DOHH2 (cell line): ENCODE results near the gene RANBP3.

Experiments
- H3F3A ChIP-seq: fragments of 200-600 bp; sonication (generic), shearing (Covaris generic); 2 replicates; pipeline ENCODE4 v1.6.0; 2016; ENCODE audit warnings: antibody characterized with exemption, mild to moderate bottlenecking; ENCODE audit not compliant: control insufficient read depth, insufficient read depth
- H3K27ac ChIP-seq: fragments of 200-600 bp; sonication (generic); 2 replicates; pipeline ENCODE4 v1.5.1; 2014; ENCODE audit warnings: low read depth, mild to moderate bottlenecking, low read length, moderate library complexity
- H3K27me3 ChIP-seq: fragments of 200-600 bp; sonication (generic); 2 replicates; pipeline ENCODE4 v1.6.1; 2014; ENCODE audit warnings: mild to moderate bottlenecking, low read length, mixed read lengths; ENCODE audit not compliant: control insufficient read depth
- H3K36me3 ChIP-seq: fragments of 200-600 bp; sonication (generic); 2 replicates; pipeline ENCODE4 v1.6.1; 2014; ENCODE audit warnings: mild to moderate bottlenecking, low read length, moderate library complexity, mixed read lengths; ENCODE audit not compliant: control insufficient read depth
- H3K4me1 ChIP-seq: fragments of 200-600 bp; sonication (generic); 2 replicates; pipeline ENCODE4 v1.6.1; 2014; ENCODE audit warnings: mild to moderate bottlenecking, low read length, mixed read lengths; ENCODE audit not compliant: control insufficient read depth
- H3K4me2 ChIP-seq: fragments of 200-600 bp; sonication (generic); 2 replicates; pipeline ENCODE4 v1.6.0; 2014; ENCODE audit warnings: mild to moderate bottlenecking, low read length, moderate library complexity
- H3K4me3 ChIP-seq: fragments of 200-600 bp; sonication (generic); 2 replicates; pipeline ENCODE4 v1.5.1; 2014; ENCODE audit warnings: mild to moderate bottlenecking, low read length, mixed read lengths
- H3K79me2 ChIP-seq: fragments of 200-600 bp; sonication (generic); 2 replicates; pipeline ENCODE4 v1.6.1; 2014; ENCODE audit warnings: mild to moderate bottlenecking, low read length, mixed read lengths; ENCODE audit not compliant: control insufficient read depth
- H3K9me2 ChIP-seq: fragments of 200-600 bp; sonication (generic); replicated peaks from 2 replicates; pipeline ENCODE4 v1.6.1; 2014; ENCODE audit warnings: mild to moderate bottlenecking, low read length, mixed read lengths; ENCODE audit not compliant: control insufficient read depth
- H3K9me3 ChIP-seq: fragments of 200-600 bp; sonication (generic); 2 replicates; pipeline ENCODE4 v1.6.1; 2014; ENCODE audit warnings: antibody characterized with exemption, low read length, mixed read lengths; ENCODE audit not compliant: control insufficient read depth, insufficient read depth
- H4K20me1 ChIP-seq: fragments of 200-600 bp; sonication (generic); 2 replicates; pipeline ENCODE4 v1.6.0; 2014; ENCODE audit warnings: low read depth, mild to moderate bottlenecking, antibody characterized with exemption, low read length, moderate library complexity; ENCODE audit not compliant: control insufficient read depth, insufficient read depth
- CTCF ChIP-seq: fragments of 200-600 bp; sonication (generic); IDR thresholded peaks from one replicate; pipeline ENCODE4 v1.5.1; 2014; ENCODE audit warnings: antibody characterized with exemption, mild to moderate bottlenecking, low read depth, low read length; ENCODE audit not compliant: poor library complexity, severe bottlenecking
- EZH2phosphoT487 ChIP-seq: fragments of 200-600 bp; sonication (generic); IDR thresholded peaks from 2 replicates; pipeline ENCODE4 v1.6.1; 2017; ENCODE audit warnings: borderline replicate concordance, mild to moderate bottlenecking, antibody characterized with exemption, low read length, moderate library complexity, mixed read lengths

The RANBP3 gene

GRCh38 chr19:5975388-5975728 lies 2.6 kb downstream of the RANBP3 start:
- no peak overlapping the region for H3K27ac ChIP-seq
- no peaks in the 10 kb centered on the region for H3K27me3 ChIP-seq
- H3K4me2 ChIP-seq: peak overlapping the region; percentile 95
- H3K4me1 ChIP-seq: peaks cover 42% of the 10 kb centered on the region
- peaks cover 3% of the 10 kb centered on the region; the same call in 1 of the 2 replicates for H3F3A ChIP-seq
- no peak overlapping the region for H3K4me3 ChIP-seq
- H3K9me2 ChIP-seq: no peaks in the 10 kb centered on the region
- peaks cover 97% of the 10 kb centered on the region for H3K79me2 ChIP-seq
- no peaks in the 10 kb centered on the region for H3K9me3 ChIP-seq
- peaks cover 24% of the 10 kb centered on the region for H4K20me1 ChIP-seq
- peaks cover 64% of the 10 kb centered on the region for H3K36me3 ChIP-seq
- TF ChIP-seq CTCF (no peak), EZH2phosphoT487 (no peak)

DNA sequence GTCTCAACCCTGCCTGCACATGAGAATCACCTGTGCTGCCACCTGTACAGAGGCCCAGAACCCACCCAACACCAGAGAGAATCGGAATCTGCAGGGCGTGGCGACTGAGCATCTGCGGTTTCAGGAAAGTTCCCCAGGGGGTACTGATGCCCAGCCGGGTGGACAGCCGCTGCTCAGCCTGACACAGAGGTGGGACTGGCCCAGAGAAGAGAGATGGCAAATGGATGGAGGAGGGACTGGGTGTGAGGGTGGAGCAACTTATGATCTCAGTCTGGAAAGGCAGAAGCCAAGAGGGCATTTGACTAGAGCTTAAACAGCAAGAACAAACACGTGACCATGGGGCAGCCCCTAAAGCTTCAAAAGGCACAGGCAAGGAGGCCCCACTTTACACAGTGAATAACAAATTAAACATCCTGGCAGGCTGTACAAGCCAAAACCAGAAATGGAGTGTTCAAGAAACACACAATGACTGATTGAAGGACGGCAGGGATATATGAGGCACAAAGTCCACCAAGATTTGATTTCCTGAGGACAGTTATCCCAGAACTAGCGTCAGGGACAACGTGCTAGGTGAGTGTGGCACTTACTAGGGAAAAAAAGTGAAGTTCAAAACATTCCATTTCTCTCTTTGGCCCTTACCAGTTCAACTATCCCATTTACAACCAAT lies 3.1 kb downstream of the RANBP3 start:
- H3K27ac ChIP-seq: no peak overlapping the region
- peaks cover 59% of the 10 kb centered on the region for H3K36me3 ChIP-seq
- H3F3A ChIP-seq: no peaks in the 10 kb centered on the region
- H3K9me3 ChIP-seq: no peaks in the 10 kb centered on the region
- TF ChIP-seq CTCF: no peak
- no peak for TF ChIP-seq EZH2phosphoT487
- no peaks in the 10 kb centered on the region for H3K9me2 ChIP-seq
- peaks cover 97% of the 10 kb centered on the region for H3K79me2 ChIP-seq
- peaks cover 37% of the 10 kb centered on the region for H3K4me1 ChIP-seq
- H4K20me1 ChIP-seq: peaks cover 24% of the 10 kb centered on the region
- no peaks in the 10 kb centered on the region for H3K27me3 ChIP-seq
- no peak overlapping the region for H3K4me3 ChIP-seq
- peak overlapping the region; percentile 95 for H3K4me2 ChIP-seq

- peaks cover 24% of the 10 kb centered on the region for H4K20me1 ChIP-seq
Measured at GRCh38 chr19:5973867-5974635, 3.9 kb downstream of the RANBP3 start.

More at GRCh38 chr19:5973867-5974635, 3.9 kb downstream of the RANBP3 start:
- Histone ChIP-seq H3K4me3 (no peak overlapping the region), H3K36me3 (peaks cover 58% of the 10 kb centered on the region), H3K27me3 (no peaks in the 10 kb centered on the region), H3K9me2 (no peaks in the 10 kb centered on the region), H3K9me3 (no peaks in the 10 kb centered on the region), H3K27ac (no peak overlapping the region), H3K79me2 (peaks cover 98% of the 10 kb centered on the region), H3K4me1 (peaks cover 37% of the 10 kb centered on the region), H3K4me2 (no peak overlapping the region), H3F3A (no peaks in the 10 kb centered on the region)
- TF ChIP-seq EZH2phosphoT487 (no peak), CTCF (no peak)
